HepG2 (cell line): ENCODE data around the gene VSIG2. TPM values are rescaled to one million over a fixed set of nuclear protein-coding genes. Genes with fewer than 3 reads are reported as not detected.
A peak's percentile ranks its signal among the peaks of the same experiment; 100 is the strongest.

Source experiments
- ARHGAP35 ChIP-seq: sonication (generic); formaldehyde crosslinking; IDR thresholded peaks from 2 replicates; pipeline ENCODE4 v1.9.0; 2022; ENCODE audit warnings: mild to moderate bottlenecking, inconsistent platforms, moderate library complexity, missing genetic modification reagents, borderline replicate concordance
- KDM6A ChIP-seq: IDR thresholded peaks from 2 replicates; pipeline ENCODE4 v1.6.1; 2016; ENCODE audit warnings: low read depth
- MAZ ChIP-seq, 2 experiments: sonication (generic) in 1 of 2; formaldehyde crosslinking in 1 of 2; IDR thresholded peaks; 2 replicates each; pipeline versions ENCODE4 v1.5.0 to v1.6.1; 2012 to 2020; ENCODE audit warnings: low read depth in 2 of 2, mild to moderate bottlenecking in 2 of 2, borderline replicate concordance in 1 of 2, improper control_type of control experiment in 1 of 2, low read length in 1 of 2, missing genetic modification reagents in 1 of 2, moderate library complexity in 1 of 2
- MXD4 ChIP-seq: IDR thresholded peaks from 2 replicates; pipeline ENCODE4 v1.6.1; 2016; ENCODE audit warnings: mild to moderate bottlenecking, missing biosample characterization, missing genetic modification reagents
- SAP130 ChIP-seq: IDR thresholded peaks from 2 replicates; pipeline ENCODE4 v1.6.1; 2016; ENCODE audit warnings: low read depth
- SRSF9 ChIP-seq: fragments of 200-400 bp; formaldehyde crosslinking; IDR thresholded peaks from 2 replicates; pipeline ENCODE4 v1.6.1; 2018; ENCODE audit warnings: borderline replicate concordance, mild to moderate bottlenecking, low read depth, low read length; ENCODE audit not compliant: insufficient read depth, poor library complexity, severe bottlenecking
- ZFX ChIP-seq: sonication (generic); formaldehyde crosslinking; IDR thresholded peaks from 2 replicates; pipeline ENCODE4 v1.4.0; 2020; ENCODE audit warnings: mild to moderate bottlenecking, low read depth, missing genetic modification reagents, moderate library complexity
- ZMAT3 ChIP-seq: sonication (generic); formaldehyde crosslinking; conservative IDR thresholded peaks from 2 replicates; pipeline ENCODE4 v1.7.0; 2021; ENCODE audit warnings: missing genetic modification reagents
- ZNF136 ChIP-seq: sonication (generic); formaldehyde crosslinking; IDR thresholded peaks from 2 replicates; pipeline ENCODE4 v1.8.1; 2022; ENCODE audit warnings: low read depth, mild to moderate bottlenecking, moderate library complexity, missing genetic modification reagents
- ZNF761 ChIP-seq: sonication (generic); formaldehyde crosslinking; conservative IDR thresholded peaks from 2 replicates; pipeline ENCODE4 v1.4.0; 2020; ENCODE audit warnings: mild to moderate bottlenecking, missing genetic modification reagents
- ZSCAN12 ChIP-seq: sonication (generic); formaldehyde crosslinking; IDR thresholded peaks from 2 replicates; pipeline ENCODE4 v1.9.0; 2021; ENCODE audit warnings: mild to moderate bottlenecking, missing genetic modification reagents
- polyA plus RNA-seq, 8 experiments: library from polyadenylated mRNA; depleted of rRNA in 3 of 8; stranded (reverse) in 7 of 8; unstranded in 1 of 8; fragments of >200 nt; fragmentation: Illumina TruSeq in 4 of 8; extraction: Trizol in 4 of 8; gene quantifications; 2 replicates each; pipeline versions ENCODE4 v1.2.1 to v1.2.3, GENCODE V29; 2011 to 2016; ENCODE audit warnings: low read depth in 4 of 8, missing spikeins in 1 of 8, mixed read lengths in 1 of 8; ENCODE audit not compliant: insufficient read depth in 1 of 8
- total RNA-seq, 5 experiments: library from RNA; depleted of rRNA; stranded (reverse); fragments of >200 nt; fragmentation: Illumina TruSeq; extraction: Trizol; gene quantifications; 2 replicates each; pipeline ENCODE4 v1.2.3, GENCODE V29; 2016; ENCODE audit warnings: low read depth in 1 of 5
- TF ChIP-seq, protein P1 (sequence below): sonication (generic); formaldehyde crosslinking; IDR thresholded peaks from 2 replicates; pipeline ENCODE4 v1.4.0; 2020; ENCODE audit warnings: missing genetic modification reagents
- TF ChIP-seq, protein P2 (sequence below): sonication (generic); formaldehyde crosslinking; IDR thresholded peaks from 2 replicates; pipeline ENCODE4 v1.4.0; 2020; ENCODE audit warnings: missing genetic modification reagents
- TF ChIP-seq, protein P3 (sequence below): sonication (generic); formaldehyde crosslinking; IDR thresholded peaks from 2 replicates; pipeline ENCODE4 v1.4.0; 2020; ENCODE audit warnings: mild to moderate bottlenecking, missing genetic modification reagents
- TF ChIP-seq, protein P4 (sequence below): IDR thresholded peaks from 2 replicates; pipeline ENCODE4 v1.6.1; 2016
- TF ChIP-seq, protein P5 (sequence below): sonication (generic); formaldehyde crosslinking; IDR thresholded peaks from 2 replicates; pipeline ENCODE4 v1.5.1; 2020; ENCODE audit warnings: mild to moderate bottlenecking, missing genetic modification reagents, borderline replicate concordance

The VSIG2 gene
- total and polyA plus RNA-seq, 2 of the 13 experiments (the other 11 are each of a cell fraction or from before 2014, with no cell fraction given): 0.80 to 2.7 TPM

DNA sequence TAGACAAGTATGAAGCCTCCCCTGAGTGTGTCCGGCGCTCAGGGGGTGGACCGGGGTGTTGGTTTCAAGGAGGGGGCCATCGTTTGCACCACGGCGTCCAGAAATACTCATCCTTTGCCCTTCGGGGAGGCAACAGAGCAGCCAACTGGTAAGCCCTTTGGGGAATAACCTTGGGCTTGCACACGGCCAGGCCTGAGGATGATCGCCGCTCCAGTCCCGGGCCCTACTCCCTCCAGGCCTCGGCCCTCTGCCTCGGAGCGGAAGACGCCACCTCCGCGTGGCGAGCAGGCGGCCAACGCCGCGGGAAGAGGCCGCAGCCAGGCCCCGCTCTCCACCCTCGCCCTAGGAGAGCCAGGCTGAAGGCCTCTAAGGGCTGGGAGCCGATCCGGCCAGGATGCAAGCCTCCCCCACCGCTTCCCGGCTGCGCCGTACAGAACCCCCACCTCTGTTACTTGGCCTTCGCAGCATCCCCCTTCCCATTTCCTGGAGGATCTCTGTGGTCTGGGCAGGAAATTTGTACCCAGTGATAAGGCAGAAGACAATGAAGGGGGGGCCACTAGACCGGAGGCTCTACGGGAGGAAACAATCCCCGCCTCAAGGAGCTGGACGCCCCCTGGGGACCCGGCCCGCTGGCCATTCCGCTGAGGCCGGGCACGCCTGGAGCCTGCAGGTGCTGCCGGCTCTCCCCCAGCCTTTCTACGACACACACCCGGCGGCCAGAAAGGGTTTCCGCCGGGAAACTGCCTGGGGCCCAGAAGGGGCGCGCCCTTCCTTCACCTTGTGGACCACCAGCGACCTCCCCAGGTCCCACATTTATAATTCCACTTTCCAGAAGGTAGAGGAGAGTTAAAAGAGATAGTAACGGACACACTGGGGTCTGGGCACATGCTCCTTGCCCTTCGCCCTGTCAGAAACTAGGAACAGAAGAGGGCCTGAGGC is 7.5 kb upstream of the VSIG2 start (continued):
- TF ChIP-seq, protein P1, sequence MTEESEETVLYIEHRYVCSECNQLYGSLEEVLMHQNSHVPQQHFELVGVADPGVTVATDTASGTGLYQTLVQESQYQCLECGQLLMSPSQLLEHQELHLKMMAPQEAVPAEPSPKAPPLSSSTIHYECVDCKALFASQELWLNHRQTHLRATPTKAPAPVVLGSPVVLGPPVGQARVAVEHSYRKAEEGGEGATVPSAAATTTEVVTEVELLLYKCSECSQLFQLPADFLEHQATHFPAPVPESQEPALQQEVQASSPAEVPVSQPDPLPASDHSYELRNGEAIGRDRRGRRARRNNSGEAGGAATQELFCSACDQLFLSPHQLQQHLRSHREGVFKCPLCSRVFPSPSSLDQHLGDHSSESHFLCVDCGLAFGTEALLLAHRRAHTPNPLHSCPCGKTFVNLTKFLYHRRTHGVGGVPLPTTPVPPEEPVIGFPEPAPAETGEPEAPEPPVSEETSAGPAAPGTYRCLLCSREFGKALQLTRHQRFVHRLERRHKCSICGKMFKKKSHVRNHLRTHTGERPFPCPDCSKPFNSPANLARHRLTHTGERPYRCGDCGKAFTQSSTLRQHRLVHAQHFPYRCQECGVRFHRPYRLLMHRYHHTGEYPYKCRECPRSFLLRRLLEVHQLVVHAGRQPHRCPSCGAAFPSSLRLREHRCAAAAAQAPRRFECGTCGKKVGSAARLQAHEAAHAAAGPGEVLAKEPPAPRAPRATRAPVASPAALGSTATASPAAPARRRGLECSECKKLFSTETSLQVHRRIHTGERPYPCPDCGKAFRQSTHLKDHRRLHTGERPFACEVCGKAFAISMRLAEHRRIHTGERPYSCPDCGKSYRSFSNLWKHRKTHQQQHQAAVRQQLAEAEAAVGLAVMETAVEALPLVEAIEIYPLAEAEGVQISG: peak; percentile 48
- TF ChIP-seq MAZ (IDR thresholded peaks at IDR 0.05; ENCODE audit: borderline replicate concordance, low read depth, low read length) (no peak), MAZ (CRISPR knock-in tag; IDR thresholded peaks at IDR 0.05; ENCODE audit: low read depth) (no peak), ZNF761 (no peak), MXD4 (CRISPR knock-in tag) (peak; percentile 44; the same call in 1 of the 2 replicates), ZNF136 (CRISPR knock-in tag) (no peak), ZSCAN12 (CRISPR knock-in tag) (peak; percentile 45; the same call in 1 of the 2 replicates), ZMAT3 (peak; percentile 89), SRSF9 (no peak), KDM6A (CRISPR knock-in tag) (no peak), SAP130 (no peak), ARHGAP35 (CRISPR knock-in tag) (peak; percentile 86; the same call in 1 of the 2 replicates), ZFX (peak; percentile 80)
- TF ChIP-seq, protein P2, sequence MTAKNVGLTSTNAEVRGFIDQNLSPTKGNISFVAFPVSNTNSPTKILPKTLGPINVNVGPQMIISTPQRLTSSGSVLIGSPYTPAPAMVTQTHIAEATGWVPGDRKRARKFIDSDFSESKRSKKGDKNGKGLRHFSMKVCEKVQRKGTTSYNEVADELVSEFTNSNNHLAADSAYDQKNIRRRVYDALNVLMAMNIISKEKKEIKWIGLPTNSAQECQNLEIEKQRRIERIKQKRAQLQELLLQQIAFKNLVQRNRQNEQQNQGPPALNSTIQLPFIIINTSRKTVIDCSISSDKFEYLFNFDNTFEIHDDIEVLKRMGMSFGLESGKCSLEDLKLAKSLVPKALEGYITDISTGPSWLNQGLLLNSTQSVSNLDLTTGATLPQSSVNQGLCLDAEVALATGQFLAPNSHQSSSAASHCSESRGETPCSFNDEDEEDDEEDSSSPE (CRISPR knock-in tag): peak; percentile 55; the same call in 1 of the 2 replicates
- TF ChIP-seq, protein P3, sequence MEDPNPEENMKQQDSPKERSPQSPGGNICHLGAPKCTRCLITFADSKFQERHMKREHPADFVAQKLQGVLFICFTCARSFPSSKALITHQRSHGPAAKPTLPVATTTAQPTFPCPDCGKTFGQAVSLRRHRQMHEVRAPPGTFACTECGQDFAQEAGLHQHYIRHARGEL: no peak
- TF ChIP-seq, protein P4, sequence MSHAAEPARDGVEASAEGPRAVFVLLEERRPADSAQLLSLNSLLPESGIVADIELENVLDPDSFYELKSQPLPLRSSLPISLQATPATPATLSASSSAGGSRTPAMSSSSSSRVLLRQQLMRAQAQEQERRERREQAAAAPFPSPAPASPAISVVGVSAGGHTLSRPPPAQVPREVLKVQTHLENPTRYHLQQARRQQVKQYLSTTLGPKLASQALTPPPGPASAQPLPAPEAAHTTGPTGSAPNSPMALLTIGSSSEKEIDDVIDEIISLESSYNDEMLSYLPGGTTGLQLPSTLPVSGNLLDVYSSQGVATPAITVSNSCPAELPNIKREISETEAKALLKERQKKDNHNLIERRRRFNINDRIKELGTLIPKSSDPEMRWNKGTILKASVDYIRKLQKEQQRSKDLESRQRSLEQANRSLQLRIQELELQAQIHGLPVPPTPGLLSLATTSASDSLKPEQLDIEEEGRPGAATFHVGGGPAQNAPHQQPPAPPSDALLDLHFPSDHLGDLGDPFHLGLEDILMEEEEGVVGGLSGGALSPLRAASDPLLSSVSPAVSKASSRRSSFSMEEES (CRISPR knock-in tag): peak; percentile 65; the same call in 1 of the 2 replicates
- TF ChIP-seq, protein P5, sequence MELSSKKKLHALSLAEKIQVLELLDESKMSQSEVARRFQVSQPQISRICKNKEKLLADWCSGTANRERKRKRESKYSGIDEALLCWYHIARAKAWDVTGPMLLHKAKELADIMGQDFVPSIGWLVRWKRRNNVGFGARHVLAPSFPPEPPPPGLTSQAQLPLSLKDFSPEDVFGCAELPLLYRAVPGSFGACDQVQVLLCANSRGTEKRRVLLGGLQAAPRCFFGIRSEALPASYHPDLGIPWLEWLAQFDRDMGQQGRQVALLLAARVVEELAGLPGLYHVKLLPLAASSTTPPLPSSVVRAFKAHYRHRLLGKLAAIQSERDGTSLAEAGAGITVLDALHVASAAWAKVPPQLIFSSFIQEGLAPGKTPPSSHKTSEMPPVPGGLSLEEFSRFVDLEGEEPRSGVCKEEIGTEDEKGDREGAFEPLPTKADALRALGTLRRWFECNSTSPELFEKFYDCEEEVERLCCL (CRISPR knock-in tag): 0 out of 2 replicates have a peak, but pooled peaks have one; percentile 85
